ENCODE data around the gene LYRM7.
"Not testable (repeated sequence)": the region's sequence is repeated elsewhere in the genome, so short reads cannot be mapped to it uniquely, and the experiment has no call there.

Gene LYRM7

DNA sequence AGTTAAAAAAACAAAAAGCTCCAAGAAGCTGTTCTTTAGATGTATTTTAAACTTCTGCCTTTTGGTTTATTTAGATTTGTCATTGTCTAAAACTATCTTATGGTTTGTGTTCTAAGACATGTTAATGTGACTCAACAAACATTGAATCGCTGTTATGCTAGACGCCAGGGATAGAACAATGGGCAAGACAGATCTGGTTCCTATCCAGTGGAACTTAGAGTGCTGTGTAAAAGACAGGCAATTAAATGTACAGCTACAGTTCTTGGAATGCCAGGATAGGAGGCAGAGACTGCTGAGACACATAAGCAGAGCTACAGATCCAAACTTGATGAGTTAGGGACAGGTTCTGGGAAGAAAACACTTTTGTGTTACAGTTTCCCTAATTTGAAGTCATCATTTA lies 22.4 kb downstream of the LYRM7 start:
- Histone ChIP-seq H3K4me1 (ENCODE audit: control insufficient read depth, insufficient read depth, low read depth, low read length) (no peaks in the 10 kb centered on the region), H3K18ac (ENCODE audit: low read depth in 1 of 2, low read length in 2 of 2) (no peak overlapping the region), H2AFZ (ENCODE audit: low read depth, low read length) (no peak overlapping the region), H3K23ac (ENCODE audit: low read length in 2 of 2) (no peak overlapping the region), H3K27ac (ENCODE audit: low read length, poor library complexity, severe bottlenecking) (no peak overlapping the region), H3K4me2 (ENCODE audit: low read length, poor library complexity, severe bottlenecking) (no peak overlapping the region), H3K9me3 (ENCODE audit: control insufficient read depth, low read length) (no peaks in the 10 kb centered on the region), H3K4ac (ENCODE audit: low read depth in 1 of 2, low read length in 2 of 2) (no peak overlapping the region), H2BK5ac (ENCODE audit: low read depth, low read length, poor library complexity, severe bottlenecking) (no peak overlapping the region), H2BK12ac (ENCODE audit: low read length in 2 of 2) (no peak overlapping the region), H3K79me1 (replicated peaks; ENCODE audit: low read length, poor library complexity, severe bottlenecking) (no peaks in the 10 kb centered on the region), H4K8ac (ENCODE audit: low read length) (no peak overlapping the region), H2AK5ac (ENCODE audit: low read length, severe bottlenecking) (no peak overlapping the region), H3K4me3 (ENCODE audit: insufficient read depth in 1 of 2, low read depth in 1 of 2, low read length in 2 of 2) (no peak overlapping the region), H3K36me3 (ENCODE audit: control insufficient read depth in 1 of 2, insufficient read depth in 2 of 2, low read depth in 1 of 2, low read length in 2 of 2) (no peaks in the 10 kb centered on the region), H4K91ac (ENCODE audit: low read length) (no peak overlapping the region), H2BK120ac (ENCODE audit: low read depth, low read length) (no peak overlapping the region), H3K27me3 (ENCODE audit: control insufficient read depth in 1 of 2, insufficient read depth in 1 of 2, low read length in 2 of 2) (no peaks in the 10 kb centered on the region), H3K9ac (ENCODE audit: low read length) (no peak overlapping the region), H3K14ac (ENCODE audit: low read length in 2 of 2) (no peak overlapping the region), H2BK15ac (ENCODE audit: low read depth, poor library complexity, severe bottlenecking) (no peak overlapping the region)
- peak; percentile 24 for DNase-seq
- 48% methylated on average over 2 of the region's 2 CpGs for WGBS

DNA sequence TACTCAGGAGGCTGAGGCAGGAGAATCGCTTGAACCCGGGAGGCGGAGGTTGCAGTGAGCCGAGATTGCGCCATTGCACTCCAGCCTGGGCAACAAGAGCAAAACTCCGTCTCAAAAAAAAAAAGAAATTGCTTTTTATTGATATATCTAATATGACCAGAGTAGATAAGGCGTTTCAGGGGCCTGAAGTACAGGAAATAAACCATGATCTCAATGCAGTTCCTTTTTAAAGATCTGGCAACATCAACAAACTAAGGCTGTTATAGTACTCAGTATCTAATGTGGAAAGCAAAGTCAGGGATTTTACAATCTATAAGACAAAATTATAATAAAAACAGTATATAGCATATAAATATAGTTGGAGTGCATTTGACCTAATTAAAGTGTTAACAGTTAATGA lies 23.2 kb downstream of the LYRM7 start:
- H3K4me1 ChIP-seq (ENCODE audit: control insufficient read depth, insufficient read depth, low read depth, low read length); H3K27ac ChIP-seq (ENCODE audit: low read length, poor library complexity, severe bottlenecking); H3K18ac ChIP-seq (ENCODE audit: low read depth in 1 of 2, low read length in 2 of 2); DNase-seq; H3K4me3 ChIP-seq (ENCODE audit: insufficient read depth in 1 of 2, low read depth in 1 of 2, low read length in 2 of 2); H2BK12ac ChIP-seq (ENCODE audit: low read length in 2 of 2); H4K8ac ChIP-seq (ENCODE audit: low read length); H3K23ac ChIP-seq (ENCODE audit: low read length in 2 of 2); H2AFZ ChIP-seq (ENCODE audit: low read depth, low read length); H3K4ac ChIP-seq (ENCODE audit: low read depth in 1 of 2, low read length in 2 of 2); H3K79me1 ChIP-seq (replicated peaks; ENCODE audit: low read length, poor library complexity, severe bottlenecking); H3K9ac ChIP-seq (ENCODE audit: low read length); H3K36me3 ChIP-seq (ENCODE audit: control insufficient read depth in 1 of 2, insufficient read depth in 2 of 2, low read depth in 1 of 2, low read length in 2 of 2); H3K9me3 ChIP-seq (ENCODE audit: control insufficient read depth, low read length); H2BK15ac ChIP-seq (ENCODE audit: low read depth, poor library complexity, severe bottlenecking); H4K91ac ChIP-seq (ENCODE audit: low read length); H3K27me3 ChIP-seq (ENCODE audit: control insufficient read depth in 1 of 2, insufficient read depth in 1 of 2, low read length in 2 of 2); H3K14ac ChIP-seq (ENCODE audit: low read length in 2 of 2); H2AK5ac ChIP-seq (ENCODE audit: low read length, severe bottlenecking); H2BK120ac ChIP-seq (ENCODE audit: low read depth, low read length); H3K4me2 ChIP-seq (ENCODE audit: low read length, poor library complexity, severe bottlenecking); H2BK5ac ChIP-seq (ENCODE audit: low read depth, low read length, poor library complexity, severe bottlenecking): not testable (repeated sequence)
- WGBS: no CpG with 5 or more reads among the region's 7 CpGs

DNA sequence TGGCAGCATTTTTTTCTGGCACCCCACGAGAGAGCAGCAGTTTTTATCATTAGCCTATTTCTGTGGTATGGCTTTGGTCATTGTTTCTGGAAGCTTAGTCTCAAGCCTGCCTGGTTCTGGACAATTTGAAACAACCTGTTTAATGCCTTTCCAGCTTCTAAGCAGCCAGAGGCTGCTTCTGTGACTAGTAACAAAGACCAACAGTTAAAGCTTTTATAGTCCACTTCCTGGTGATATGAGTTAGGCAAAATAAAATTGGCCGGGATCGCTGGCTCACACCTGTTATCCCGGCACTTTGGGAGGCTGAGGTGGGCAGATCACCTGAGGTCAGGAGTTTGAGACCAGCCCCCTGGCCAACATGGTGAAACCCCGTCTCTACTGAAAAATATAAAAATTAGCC lies 24.0 kb downstream of the LYRM7 start:
- H3K4me3 ChIP-seq (ENCODE audit: insufficient read depth in 1 of 2, low read depth in 1 of 2, low read length in 2 of 2): no peak overlapping the region
- 96% methylated on average over 5 of the region's 5 CpGs for WGBS
- no peak overlapping the region for H2BK15ac ChIP-seq (ENCODE audit: low read depth, poor library complexity, severe bottlenecking)

DNA sequence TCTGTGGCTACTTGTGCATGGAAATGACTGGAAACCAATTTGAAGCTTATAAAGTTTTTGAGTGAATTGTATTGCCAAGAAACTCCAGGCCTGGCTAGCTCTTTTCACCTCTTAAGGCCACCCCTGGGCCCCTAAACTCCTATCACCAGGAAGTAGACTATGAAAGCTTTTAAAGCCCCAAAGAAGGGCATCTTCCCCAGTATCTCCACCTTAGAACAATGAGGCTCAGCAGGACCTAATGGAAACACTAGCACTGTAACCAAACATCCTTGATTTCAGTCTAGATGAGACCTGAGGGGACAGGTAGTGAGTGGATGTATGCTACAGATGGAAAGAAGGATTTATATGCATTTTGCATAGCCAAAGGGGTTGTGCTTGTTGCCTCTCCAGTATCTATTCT lies 25.0 kb downstream of the LYRM7 start:
- no peak for DNase-seq
- Histone ChIP-seq H2BK120ac (ENCODE audit: low read depth, low read length) (no peak overlapping the region), H3K36me3 (ENCODE audit: control insufficient read depth in 1 of 2, insufficient read depth in 2 of 2, low read depth in 1 of 2, low read length in 2 of 2) (peaks cover 0 to 4% of the 10 kb centered on the region in 2 experiments), H4K8ac (ENCODE audit: low read length) (no peak overlapping the region), H2BK15ac (ENCODE audit: low read depth, poor library complexity, severe bottlenecking) (no peak overlapping the region), H2BK5ac (ENCODE audit: low read depth, low read length, poor library complexity, severe bottlenecking) (no peak overlapping the region), H3K27me3 (ENCODE audit: control insufficient read depth in 1 of 2, insufficient read depth in 1 of 2, low read length in 2 of 2) (no peaks in the 10 kb centered on the region), H3K9me3 (ENCODE audit: control insufficient read depth, low read length) (no peaks in the 10 kb centered on the region), H3K4me3 (ENCODE audit: insufficient read depth in 1 of 2, low read depth in 1 of 2, low read length in 2 of 2) (no peak overlapping the region), H3K27ac (ENCODE audit: low read length, poor library complexity, severe bottlenecking) (no peak overlapping the region), H3K79me1 (replicated peaks; ENCODE audit: low read length, poor library complexity, severe bottlenecking) (no peaks in the 10 kb centered on the region), H2BK12ac (ENCODE audit: low read length in 2 of 2) (no peak overlapping the region), H3K4me1 (ENCODE audit: control insufficient read depth, insufficient read depth, low read depth, low read length) (no peaks in the 10 kb centered on the region), H2AFZ (ENCODE audit: low read depth, low read length) (no peak overlapping the region), H2AK5ac (ENCODE audit: low read length, severe bottlenecking) (no peak overlapping the region), H3K14ac (ENCODE audit: low read length in 2 of 2) (no peak overlapping the region), H3K9ac (ENCODE audit: low read length) (no peak overlapping the region), H4K91ac (ENCODE audit: low read length) (no peak overlapping the region), H3K4ac (ENCODE audit: low read depth in 1 of 2, low read length in 2 of 2) (no peak overlapping the region), H3K23ac (ENCODE audit: low read length in 2 of 2) (no peak overlapping the region), H3K18ac (ENCODE audit: low read depth in 1 of 2, low read length in 2 of 2) (no peak overlapping the region), H3K4me2 (ENCODE audit: low read length, poor library complexity, severe bottlenecking) (no peak overlapping the region)

More for the DNA sequence above, 24.0 kb downstream of the LYRM7 start:
- Histone ChIP-seq H3K27ac (ENCODE audit: low read length, poor library complexity, severe bottlenecking) (no peak overlapping the region), H3K23ac (ENCODE audit: low read length in 2 of 2) (no peak overlapping the region), H3K27me3 (ENCODE audit: control insufficient read depth in 1 of 2, insufficient read depth in 1 of 2, low read length in 2 of 2) (no peaks in the 10 kb centered on the region), H2BK5ac (ENCODE audit: low read depth, low read length, poor library complexity, severe bottlenecking) (no peak overlapping the region), H4K91ac (ENCODE audit: low read length) (no peak overlapping the region), H3K18ac (ENCODE audit: low read depth in 1 of 2, low read length in 2 of 2) (no peak overlapping the region), H2AK5ac (ENCODE audit: low read length, severe bottlenecking) (no peak overlapping the region), H2AFZ (ENCODE audit: low read depth, low read length) (no peak overlapping the region), H3K79me1 (replicated peaks; ENCODE audit: low read length, poor library complexity, severe bottlenecking) (no peaks in the 10 kb centered on the region), H4K8ac (ENCODE audit: low read length) (no peak overlapping the region), H3K9ac (ENCODE audit: low read length) (no peak overlapping the region), H3K4me2 (ENCODE audit: low read length, poor library complexity, severe bottlenecking) (no peak overlapping the region), H2BK120ac (ENCODE audit: low read depth, low read length) (no peak overlapping the region), H3K4ac (ENCODE audit: low read depth in 1 of 2, low read length in 2 of 2) (no peak overlapping the region), H3K9me3 (ENCODE audit: control insufficient read depth, low read length) (no peaks in the 10 kb centered on the region), H3K4me1 (ENCODE audit: control insufficient read depth, insufficient read depth, low read depth, low read length) (no peaks in the 10 kb centered on the region), H2BK12ac (ENCODE audit: low read length in 2 of 2) (no peak overlapping the region), H3K14ac (ENCODE audit: low read length in 2 of 2) (no peak overlapping the region), H3K36me3 (ENCODE audit: control insufficient read depth in 1 of 2, insufficient read depth in 2 of 2, low read depth in 1 of 2, low read length in 2 of 2) (no peaks in the 10 kb centered on the region)
- DNase-seq: no peak
